HG02885 (cell line): ENCODE measurements around the gene IL10RA.
"Not testable (repeated sequence)": the region's sequence is repeated elsewhere in the genome, so short reads cannot be mapped to it uniquely, and the experiment has no call there.

Experiments used
- ATAC-seq: cut with Tn5 transposase; IDR thresholded peaks from one replicate; pipeline ENCODE4 v1.9.1; 2021; ENCODE audit warnings: mild to moderate bottlenecking; ENCODE audit not compliant: unreplicated experiment, poor library complexity

Gene IL10RA

DNA sequence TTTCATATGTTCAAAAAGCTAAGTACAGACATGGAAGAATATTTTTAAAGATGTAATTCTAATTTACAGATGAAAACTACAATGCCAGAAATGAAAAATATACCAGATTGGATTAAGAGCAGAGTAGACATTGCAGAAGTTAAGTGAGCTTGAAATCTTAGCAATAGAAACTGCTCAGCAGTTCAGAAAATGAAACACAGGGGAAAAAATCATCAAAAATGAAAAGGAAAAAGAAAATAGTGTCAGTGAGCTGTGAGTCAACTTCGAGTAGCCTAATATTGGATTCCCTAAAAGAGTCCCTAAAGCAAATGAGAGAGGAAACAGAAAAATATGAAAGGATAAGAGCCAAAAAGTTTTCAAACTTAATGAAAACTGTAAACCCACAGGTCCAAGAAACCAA lies 25.8 kb upstream of the IL10RA start:
- ATAC-seq = no peak

GRCh38 chr11:117961896-117962295 lies 24.3 kb upstream of the IL10RA start:
- ATAC-seq = no peak

DNA sequence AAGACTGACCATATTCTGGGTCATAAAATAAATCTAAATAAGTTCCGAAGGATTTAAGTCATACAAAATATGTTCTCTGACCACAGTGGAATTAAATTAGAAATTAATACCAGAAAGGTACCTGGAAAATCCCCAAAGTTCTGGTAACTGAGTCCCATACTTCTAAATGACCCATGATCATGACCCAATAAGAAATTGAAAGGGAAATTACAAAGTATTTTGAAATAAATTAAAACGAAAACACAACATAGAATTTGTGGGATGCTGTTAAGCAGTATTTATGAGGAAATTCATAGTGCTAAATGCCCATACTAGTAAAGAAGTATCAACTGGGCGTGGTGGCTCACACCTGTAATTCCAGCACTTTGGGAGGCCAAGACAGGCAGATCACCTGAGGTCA lies 23.4 kb upstream of the IL10RA start:
- ATAC-seq = no peak

DNA sequence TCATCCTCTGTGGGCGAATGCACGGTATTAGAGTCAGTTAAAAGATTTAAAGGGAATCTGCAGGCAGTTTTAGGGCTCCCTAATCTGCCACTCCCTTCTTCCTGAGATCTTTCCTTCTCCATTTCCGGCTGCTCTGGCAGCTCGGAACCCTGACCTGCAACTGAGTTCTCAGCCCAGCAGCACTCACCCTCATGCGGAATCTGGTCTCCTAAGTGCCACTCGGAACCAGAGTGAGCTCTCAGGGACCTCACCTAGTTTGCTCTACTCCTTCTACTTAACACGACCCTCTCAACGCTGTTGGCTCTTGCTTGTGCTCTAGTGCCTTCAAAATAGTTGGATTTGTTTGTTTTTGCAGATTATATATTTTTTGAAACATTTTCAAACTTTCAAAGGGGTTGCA lies 19.3 kb upstream of the IL10RA start:
- ATAC-seq = no peak

- ATAC-seq = no peak
Measured at GRCh38 chr11:117969160-117969991, 16.8 kb upstream of the IL10RA start.

- ATAC-seq = no peak
Measured at GRCh38 chr11:117970400-117971024, 15.7 kb upstream of the IL10RA start.

DNA sequence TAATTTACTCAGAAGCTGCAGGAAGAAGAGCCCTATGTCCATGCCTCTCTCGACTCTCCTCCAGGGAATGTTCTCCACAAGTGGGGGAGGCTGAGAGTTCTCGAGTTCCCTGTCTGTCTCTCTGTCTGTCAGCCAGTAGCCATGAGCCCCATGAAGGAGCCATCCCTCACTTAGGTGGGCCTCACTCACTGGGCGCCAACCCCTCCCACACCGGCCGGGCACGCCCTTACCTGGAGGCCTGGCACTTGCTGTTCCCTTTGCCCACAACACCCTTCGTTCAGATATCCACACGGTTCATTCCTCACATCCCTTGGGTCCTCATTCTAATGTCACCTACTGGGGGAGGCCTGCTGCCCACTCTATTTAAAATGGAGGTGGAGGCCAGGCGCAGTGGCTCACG lies 14.2 kb upstream of the IL10RA start:
- no peak for ATAC-seq

DNA sequence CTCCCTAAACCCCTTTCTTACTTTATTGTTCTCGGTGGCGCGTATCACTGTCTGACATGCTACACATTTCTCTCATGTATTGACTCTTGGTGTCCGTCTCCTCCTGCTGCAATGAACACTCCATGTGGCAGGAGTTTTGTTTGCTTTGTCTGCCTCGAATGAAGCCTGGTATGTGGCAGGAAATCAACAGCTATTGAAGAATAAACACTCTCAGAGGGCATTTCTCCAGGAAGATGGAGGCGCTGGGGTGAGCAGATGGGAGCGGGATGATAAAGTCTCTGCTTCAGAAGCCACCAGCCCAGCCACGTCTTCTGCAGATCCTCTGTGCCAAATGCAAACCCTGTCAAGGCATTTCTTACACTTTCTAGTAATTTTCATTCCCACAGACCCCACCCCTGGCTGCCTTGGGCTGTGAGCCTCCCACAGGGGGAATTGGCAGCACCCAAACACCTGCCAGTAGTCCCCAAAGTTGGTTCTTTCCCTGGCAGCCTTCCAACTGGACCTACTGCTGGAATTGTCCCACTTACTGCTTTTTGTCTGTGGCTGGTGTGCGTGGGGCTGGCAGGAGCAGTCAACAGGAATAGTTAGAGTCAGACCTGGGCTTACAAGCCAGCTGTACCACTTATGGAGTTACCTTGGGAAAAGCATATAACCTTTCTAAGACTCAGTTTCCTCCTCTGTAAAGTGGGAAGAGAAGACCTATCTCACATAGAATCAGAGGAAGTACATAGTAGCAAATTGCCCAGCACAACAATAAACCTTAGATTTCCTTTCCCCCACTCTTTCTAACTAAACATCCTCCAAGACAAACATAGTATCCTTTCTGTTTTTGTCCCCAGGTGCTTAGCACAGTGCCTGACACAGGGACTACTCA lies 13.3 kb upstream of the IL10RA start:
- no peak for ATAC-seq

DNA sequence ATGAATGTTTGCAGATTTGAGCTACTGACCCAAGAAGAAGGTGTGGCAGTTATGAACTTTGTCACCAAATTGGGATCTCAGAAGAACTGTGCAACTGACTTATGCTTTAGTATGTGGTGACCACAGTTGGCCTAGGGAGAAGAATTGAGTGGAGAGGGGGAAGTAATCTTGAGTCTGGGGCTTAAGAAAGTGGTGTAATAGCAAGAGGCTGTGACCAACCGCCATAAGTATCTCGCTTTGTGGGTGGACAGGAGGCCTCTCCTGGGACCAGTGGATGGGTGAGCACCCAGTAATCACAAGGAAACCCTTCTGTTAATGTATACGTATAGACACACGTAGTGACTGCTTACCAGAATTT lies 12.7 kb upstream of the IL10RA start:
- no peak for ATAC-seq

- ATAC-seq = no peak
Measured at GRCh38 chr11:117976445-117976844, 9.7 kb upstream of the IL10RA start.

DNA sequence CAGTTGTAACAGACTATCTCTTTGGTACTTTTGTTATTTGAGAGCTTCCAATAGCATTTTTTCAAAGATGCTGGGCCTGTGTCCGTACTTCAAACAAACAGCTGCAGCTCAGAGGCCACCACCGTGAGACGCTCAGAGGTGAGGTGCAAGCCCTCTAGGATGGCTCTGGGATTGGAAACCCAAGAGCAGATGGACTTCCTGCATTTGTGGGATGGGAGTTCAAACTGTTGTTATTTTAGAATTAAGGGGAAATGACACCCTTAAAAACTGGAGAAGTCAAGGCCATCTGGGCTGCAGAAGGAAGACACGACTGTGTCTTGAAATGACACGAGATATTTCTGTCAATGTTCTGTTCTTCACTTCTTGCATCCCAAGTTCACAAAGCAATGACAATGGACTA lies 9.2 kb upstream of the IL10RA start:
- ATAC-seq = no peak

DNA sequence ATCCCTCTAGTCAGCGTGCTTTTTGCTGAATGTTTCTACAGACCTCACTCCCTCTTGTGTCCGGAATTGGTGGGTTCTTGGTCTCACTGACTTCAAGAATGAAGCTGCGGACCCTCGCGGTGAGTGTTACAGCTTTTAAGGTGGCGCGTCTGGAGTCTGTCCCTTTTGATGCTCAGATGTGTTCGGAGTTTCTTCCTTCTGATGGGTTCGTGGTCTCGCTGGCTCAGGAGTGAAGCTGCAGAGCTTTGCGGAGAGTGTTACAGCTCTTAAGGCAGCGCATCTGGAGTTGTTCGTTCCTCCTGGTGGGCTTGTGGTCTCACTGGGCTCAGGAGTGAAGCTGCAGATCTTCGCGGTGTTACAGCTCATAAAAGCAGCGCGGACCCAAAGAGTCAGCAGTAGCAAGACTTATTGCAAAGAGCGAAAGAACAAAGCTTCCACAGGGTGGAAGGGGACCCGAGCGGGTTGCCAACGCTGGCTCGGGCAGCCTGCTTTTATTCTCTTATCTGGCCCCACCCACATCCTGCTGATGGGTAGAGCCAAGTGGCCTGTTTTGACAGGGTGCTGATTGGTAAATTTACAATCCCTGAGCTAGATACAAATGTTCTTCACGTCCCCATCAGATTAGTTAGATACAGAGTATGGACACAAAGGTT lies 8.5 kb upstream of the IL10RA start:
- ATAC-seq = not testable (repeated sequence)

GRCh38 chr11:117978291-117978910 lies 7.8 kb upstream of the IL10RA start:
- not testable (repeated sequence) for ATAC-seq

- no peak for ATAC-seq
Measured at GRCh38 chr11:117978991-117979390, 7.2 kb upstream of the IL10RA start.

DNA sequence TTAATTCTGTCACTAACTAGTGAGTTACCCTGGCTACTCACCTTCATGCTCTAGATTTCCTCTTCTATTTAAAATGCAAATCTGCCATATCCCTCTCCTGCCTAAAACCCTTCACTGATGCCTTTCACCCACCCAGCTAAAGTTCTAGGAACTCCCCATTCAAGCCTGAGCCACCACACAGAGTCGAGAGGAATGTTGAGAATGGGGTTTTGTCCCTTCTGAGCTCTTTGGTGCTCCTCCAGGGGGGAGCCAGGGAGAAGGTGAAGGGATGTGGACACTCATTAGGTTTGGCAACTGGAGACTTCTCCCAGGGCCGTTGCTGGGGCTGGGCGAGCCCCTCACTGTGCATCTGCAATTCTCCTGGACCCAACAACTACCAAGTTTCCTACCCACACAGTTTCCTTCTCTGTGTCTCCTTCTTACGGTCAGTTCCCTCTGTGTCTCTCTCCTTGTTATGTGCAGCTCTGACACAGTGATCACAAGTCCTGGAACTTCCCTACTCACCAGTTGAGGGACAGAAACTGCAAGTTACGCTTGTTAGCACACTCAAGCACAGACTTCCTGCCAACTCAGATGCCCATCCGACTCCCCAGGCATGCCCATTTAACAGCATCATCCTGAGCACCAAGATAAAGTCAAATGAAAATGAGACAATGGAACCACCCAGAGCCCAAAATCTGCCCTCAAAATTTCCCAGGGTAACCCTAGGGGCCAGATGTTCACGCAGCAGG lies 6.5 kb upstream of the IL10RA start:
- ATAC-seq = no peak

GRCh38 chr11:117980280-117980679 lies 5.9 kb upstream of the IL10RA start:
- no peak for ATAC-seq

DNA sequence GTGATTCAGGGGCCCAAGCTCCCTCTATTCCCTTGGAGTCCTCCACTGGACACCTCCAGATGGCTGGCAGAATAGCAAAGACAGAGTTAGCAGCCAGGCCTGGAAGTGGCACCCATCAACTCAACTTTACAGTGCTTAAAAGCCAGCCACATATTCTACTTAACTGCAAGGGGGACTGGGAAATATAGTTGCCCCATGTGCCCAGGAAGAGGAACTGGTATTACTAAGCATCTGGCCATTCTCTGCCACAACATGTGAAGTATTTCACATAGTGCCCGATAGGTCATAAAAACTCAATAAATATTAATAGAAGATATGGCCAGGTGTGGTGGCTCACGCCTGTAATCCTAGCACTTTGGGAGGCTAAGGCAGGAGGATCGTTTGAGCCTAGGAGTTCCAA lies 5.5 kb upstream of the IL10RA start:
- no peak for ATAC-seq

GRCh38 chr11:117983163-117983475 lies 3.1 kb upstream of the IL10RA start:
- ATAC-seq = no peak

DNA sequence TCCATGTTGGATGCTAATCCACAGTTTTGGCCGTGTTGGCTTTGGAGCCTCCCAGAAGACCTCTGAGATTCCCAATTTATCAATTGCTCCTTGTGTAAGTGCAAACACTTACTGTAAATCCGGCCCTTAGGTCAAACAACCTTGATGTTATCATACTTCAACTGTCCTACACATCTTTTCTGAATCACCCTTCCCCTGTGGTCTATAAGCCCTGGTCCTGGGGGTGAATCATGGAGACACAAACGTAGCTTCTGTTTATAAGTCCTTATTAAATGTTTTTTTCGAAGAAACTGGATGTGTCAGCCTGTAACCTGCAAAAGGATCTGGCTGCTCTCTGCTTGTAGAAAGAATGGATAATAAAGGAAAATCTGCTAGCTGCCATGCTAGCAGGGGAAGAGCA lies 1.7 kb upstream of the IL10RA start:
- no peak for ATAC-seq
